ENCODE measurements around the gene SRP68. TPM values are rescaled to one million over a fixed set of nuclear protein-coding genes. Genes with fewer than 3 reads are reported as not detected.

Gene SRP68
- total and polyA plus RNA-seq, 7 donors: 72.4 to 141 (median 100.0) TPM

DNA sequence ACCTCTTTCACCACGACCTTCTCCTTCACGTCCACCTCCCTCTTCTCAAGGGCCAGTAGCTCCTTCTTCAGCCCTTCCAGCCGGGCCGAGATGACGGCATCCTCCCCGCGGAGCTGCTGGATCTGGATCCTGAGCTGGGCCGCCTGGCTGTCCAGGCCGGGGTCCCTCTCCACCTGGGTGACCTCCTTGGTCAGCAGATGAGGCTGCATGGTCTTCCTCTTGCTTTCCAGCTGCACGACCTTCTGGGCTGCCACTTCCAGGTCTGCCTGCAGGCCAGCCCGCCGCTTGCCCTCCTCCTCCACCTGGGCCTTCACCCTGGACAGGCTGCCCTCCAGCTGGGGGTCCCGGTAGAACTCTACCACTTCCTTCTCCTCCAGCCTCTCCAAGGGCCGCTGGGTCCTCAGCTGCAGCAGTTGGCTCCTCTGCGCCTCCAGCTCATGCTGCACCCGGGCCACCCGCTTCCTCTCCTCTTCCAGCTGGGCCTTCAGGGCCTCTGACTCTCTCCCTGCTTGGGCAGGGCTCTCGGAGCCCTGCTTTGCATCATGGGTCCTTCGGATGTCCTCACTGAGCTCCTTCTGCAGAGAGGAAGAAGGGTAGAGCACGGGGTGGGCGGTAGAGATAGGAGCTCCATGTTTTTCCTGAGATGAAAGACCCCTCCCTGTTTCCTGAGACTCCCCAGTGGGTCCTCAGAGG is 62.2 kb downstream of the SRP68 start:
- H3K4me1 ChIP-seq: peaks cover 3% of the 10 kb centered on the region
- no peak for DNase-seq
- H3K27me3 ChIP-seq (ENCODE audit: insufficient read depth in 3 of 3, low read length in 2 of 3): peaks cover 0 to under 1% (median 0%) of the 10 kb centered on the region in 3 donors
- intact Hi-C loops (cut with DNase I): loop anchor here (5.0 to 10.0 kb wide), 2 partner anchors 285 to 292 kb away; no protein-coding TSS in a partner anchor
- H3K9me3 ChIP-seq: no peaks in the 10 kb centered on the region
- ATAC-seq: no peak
- no peak overlapping the region for H3K27ac ChIP-seq
- 88 to 90% (median 88%) methylated on average over 19 to 21 of the region's 21 CpGs for WGBS, 3 donors
- H3K4me3 ChIP-seq: no peak overlapping the region
- no peaks in the 10 kb centered on the region for H3K36me3 ChIP-seq (ENCODE audit: insufficient read depth in 1 of 2, low read depth in 1 of 2)
- TF ChIP-seq, protein P1, sequence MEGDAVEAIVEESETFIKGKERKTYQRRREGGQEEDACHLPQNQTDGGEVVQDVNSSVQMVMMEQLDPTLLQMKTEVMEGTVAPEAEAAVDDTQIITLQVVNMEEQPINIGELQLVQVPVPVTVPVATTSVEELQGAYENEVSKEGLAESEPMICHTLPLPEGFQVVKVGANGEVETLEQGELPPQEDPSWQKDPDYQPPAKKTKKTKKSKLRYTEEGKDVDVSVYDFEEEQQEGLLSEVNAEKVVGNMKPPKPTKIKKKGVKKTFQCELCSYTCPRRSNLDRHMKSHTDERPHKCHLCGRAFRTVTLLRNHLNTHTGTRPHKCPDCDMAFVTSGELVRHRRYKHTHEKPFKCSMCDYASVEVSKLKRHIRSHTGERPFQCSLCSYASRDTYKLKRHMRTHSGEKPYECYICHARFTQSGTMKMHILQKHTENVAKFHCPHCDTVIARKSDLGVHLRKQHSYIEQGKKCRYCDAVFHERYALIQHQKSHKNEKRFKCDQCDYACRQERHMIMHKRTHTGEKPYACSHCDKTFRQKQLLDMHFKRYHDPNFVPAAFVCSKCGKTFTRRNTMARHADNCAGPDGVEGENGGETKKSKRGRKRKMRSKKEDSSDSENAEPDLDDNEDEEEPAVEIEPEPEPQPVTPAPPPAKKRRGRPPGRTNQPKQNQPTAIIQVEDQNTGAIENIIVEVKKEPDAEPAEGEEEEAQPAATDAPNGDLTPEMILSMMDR (IDR thresholded peaks at IDR 0.05): no peak

DNA sequence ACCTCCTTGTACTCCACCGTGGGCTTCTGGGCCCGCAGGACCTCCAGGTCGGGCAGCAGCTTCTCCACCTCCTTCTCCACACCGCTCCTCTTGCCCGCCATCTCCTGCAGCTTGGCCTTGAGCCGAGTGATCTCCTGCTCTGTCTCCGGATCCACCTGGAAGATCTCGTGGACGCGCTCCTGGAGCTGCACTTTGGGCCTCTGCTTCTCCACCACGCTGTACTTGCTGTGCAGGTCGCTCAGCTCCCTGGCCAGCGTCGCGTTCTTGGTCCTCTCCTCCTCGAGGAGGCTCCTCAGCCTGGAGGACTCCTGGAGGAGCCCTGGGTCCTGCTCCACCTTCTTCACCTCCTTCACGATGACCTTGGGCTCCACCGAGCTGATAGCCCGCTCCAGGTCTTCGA is 62.9 kb downstream of the SRP68 start:
- WGBS, 3 donors: 93 to 96% (median 93%) methylated on average over 19 to 20 of the region's 20 CpGs
- Histone ChIP-seq H3K4me1 (peaks cover 3% of the 10 kb centered on the region), H3K4me3 (no peak overlapping the region), H3K27me3 (ENCODE audit: insufficient read depth in 3 of 3, low read length in 2 of 3) (no peaks in the 10 kb centered on the region), H3K36me3 (ENCODE audit: insufficient read depth in 1 of 2, low read depth in 1 of 2) (no peaks in the 10 kb centered on the region), H3K9me3 (no peaks in the 10 kb centered on the region), H3K27ac (no peak overlapping the region)
- intact Hi-C loops (cut with DNase I): no loop called here
- TF ChIP-seq, protein P1 (IDR thresholded peaks at IDR 0.05): no peak
- ATAC-seq (no peak), DNase-seq (no peak)

DNA sequence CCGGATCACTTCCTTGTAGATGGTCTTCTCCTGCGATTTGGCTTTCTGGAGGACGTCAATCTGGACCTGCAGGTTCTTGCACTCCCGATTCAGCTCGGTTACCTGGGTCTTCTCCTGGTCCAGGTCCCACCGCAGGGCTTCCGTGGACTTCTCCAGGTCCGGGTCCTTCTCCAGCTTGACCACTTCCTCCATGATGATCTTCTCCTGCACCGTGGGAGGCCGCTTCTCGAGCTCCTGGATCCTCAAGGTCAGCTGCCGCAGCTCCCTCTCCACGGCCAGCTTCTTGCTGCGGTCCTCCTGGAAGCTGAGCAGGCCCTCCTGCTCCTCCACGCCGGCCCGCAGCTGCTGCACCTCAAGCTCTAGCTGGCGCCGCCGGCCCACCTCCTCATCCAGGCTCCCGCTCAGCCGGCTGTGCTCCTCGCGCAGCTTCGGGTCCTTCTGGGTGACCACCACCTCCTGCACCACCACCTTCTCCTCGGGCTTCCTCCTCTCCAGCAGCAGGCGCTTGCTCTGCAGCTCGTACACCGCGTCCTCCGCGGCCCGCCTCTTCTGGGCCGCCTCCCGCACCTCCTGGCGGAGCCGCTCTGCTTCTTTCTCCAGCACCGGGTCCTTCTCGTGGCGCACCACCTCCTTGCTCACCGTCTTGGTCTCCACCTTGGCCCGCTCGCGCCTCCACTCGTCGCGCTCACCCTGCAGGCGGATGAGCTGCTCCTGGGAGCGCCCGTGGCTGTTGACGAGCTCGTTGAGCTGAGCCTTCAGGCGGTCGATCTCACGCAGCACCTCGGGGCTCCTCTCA is 63.5 kb downstream of the SRP68 start:
- TF ChIP-seq, protein P1 (IDR thresholded peaks at IDR 0.05): no peak
- Histone ChIP-seq H3K27me3 (ENCODE audit: insufficient read depth in 3 of 3, low read length in 2 of 3) (no peaks in the 10 kb centered on the region), H3K4me3 (no peak overlapping the region), H3K4me1 (no peaks in the 10 kb centered on the region), H3K36me3 (ENCODE audit: insufficient read depth in 1 of 2, low read depth in 1 of 2) (no peaks in the 10 kb centered on the region), H3K27ac (no peak overlapping the region), H3K9me3 (no peaks in the 10 kb centered on the region)
- no peak for DNase-seq
- intact Hi-C loops (cut with DNase I): no loop called here
- WGBS, 3 donors: 93 to 94% (median 93%) methylated on average over 51 to 56 of the region's 56 CpGs
- ATAC-seq: no peak

DNA sequence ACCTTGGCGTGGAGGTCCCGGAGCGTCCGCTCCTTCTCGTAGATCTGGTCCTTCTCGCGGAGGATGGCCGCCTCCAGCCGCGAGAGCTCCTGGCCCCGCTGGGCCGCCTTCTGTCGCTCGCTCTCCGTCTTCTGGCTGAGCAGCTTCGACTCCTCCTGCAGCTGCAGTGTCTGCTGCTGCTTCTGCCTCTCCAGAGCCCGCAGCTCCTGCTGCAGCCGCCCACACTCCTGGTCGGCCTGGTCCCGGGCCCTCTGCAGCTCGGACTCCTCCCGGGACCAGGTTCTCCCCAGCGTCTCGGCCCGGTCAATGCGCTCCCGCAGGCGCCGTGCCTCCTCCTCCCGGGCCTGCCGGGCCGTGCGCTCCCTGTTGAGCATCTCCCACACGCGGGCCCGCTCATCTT is 64.1 kb downstream of the SRP68 start:
- 86 to 92% (median 88%) methylated on average over 34 to 36 of the region's 36 CpGs for WGBS, 3 donors
- Histone ChIP-seq H3K27ac (no peak overlapping the region), H3K9me3 (no peaks in the 10 kb centered on the region), H3K4me3 (no peak overlapping the region), H3K4me1 (no peaks in the 10 kb centered on the region), H3K36me3 (ENCODE audit: insufficient read depth in 1 of 2, low read depth in 1 of 2) (no peaks in the 10 kb centered on the region), H3K27me3 (ENCODE audit: insufficient read depth in 3 of 3, low read length in 2 of 3) (no peaks in the 10 kb centered on the region)
- TF ChIP-seq, protein P1 (IDR thresholded peaks at IDR 0.05): no peak
- intact Hi-C loops (cut with DNase I): no loop called here
- ATAC-seq (no peak), DNase-seq (no peak)
